Upper lobe of left lung (tissue), 4 donors: ENCODE data around the gene REN.

Experiments
- POLR2A ChIP-seq, 4 donors: fragments of 450-650 bp; IDR thresholded peaks; one replicate each; pipeline ENCODE4 v1.5.1; 2016 to 2017; ENCODE audit warnings: antibody characterized with exemption in 4 of 4, mild to moderate bottlenecking in 2 of 4
- TF ChIP-seq, protein P1 (sequence below), 6 experiments: fragments of 450-650 bp in 4 of 6; fragments of 200-600 bp in 2 of 6; sonication (generic) in 2 of 6; IDR thresholded peaks; one replicate each; pipeline ENCODE4 v1.5.1; 2016 to 2019; ENCODE audit warnings: antibody characterized with exemption in 6 of 6

DNA sequence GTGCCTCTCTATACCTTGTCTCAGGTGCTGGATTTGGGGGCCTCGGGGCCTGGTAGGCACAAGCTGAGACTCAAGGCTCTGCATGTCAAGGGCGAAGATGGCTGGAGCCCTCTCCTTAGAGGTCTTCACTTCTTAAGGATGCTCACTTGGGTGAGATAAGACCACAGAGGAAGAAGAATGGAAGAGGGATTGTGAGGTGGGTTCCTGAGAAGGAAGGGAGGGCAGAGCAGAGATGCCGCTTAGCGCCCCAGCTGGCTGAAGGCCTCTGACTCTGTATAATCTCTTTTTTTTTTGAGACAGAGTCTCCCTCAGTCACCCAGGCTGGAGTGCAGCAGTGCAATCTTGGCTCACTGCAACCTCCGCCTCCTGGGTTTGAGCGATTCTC, 61.0 kb downstream of the REN start:
- TF ChIP-seq, protein P1, sequence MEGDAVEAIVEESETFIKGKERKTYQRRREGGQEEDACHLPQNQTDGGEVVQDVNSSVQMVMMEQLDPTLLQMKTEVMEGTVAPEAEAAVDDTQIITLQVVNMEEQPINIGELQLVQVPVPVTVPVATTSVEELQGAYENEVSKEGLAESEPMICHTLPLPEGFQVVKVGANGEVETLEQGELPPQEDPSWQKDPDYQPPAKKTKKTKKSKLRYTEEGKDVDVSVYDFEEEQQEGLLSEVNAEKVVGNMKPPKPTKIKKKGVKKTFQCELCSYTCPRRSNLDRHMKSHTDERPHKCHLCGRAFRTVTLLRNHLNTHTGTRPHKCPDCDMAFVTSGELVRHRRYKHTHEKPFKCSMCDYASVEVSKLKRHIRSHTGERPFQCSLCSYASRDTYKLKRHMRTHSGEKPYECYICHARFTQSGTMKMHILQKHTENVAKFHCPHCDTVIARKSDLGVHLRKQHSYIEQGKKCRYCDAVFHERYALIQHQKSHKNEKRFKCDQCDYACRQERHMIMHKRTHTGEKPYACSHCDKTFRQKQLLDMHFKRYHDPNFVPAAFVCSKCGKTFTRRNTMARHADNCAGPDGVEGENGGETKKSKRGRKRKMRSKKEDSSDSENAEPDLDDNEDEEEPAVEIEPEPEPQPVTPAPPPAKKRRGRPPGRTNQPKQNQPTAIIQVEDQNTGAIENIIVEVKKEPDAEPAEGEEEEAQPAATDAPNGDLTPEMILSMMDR (IDR thresholded peaks at IDR 0.05), result no peak
- no peak for TF ChIP-seq POLR2A (IDR thresholded peaks at IDR 0.05)
